Mononuclear cell (primary cell): ENCODE results near the gene EIF2AK2. TPM values are rescaled to one million over a fixed set of nuclear protein-coding genes. Genes with fewer than 3 reads are reported as not detected.

Experiments
- H3K27me3 ChIP-seq: 2 replicates; pipeline ENCODE4 v1.6.0; 2011; ENCODE audit warnings: low read length, control low read depth; ENCODE audit not compliant: insufficient read depth
- H3K4me1 ChIP-seq: 2 replicates; pipeline ENCODE4 v1.5.1; 2011; ENCODE audit warnings: mild to moderate bottlenecking, low read length, control low read depth; ENCODE audit not compliant: insufficient read depth
- H3K4me3 ChIP-seq: 2 replicates; pipeline ENCODE4 v1.5.1; 2011; ENCODE audit warnings: mild to moderate bottlenecking, low read length, moderate library complexity
- H3K9me3 ChIP-seq: 2 replicates; pipeline ENCODE4 v1.5.1; 2011; ENCODE audit warnings: low read depth, mild to moderate bottlenecking, control low read depth, low read length
- total RNA-seq: library from RNA; depleted of rRNA; stranded (reverse); fragments of >200 nt; gene quantifications from one replicate; pipeline ENCODE4 v1.2.3, GENCODE V29; 2012

EIF2AK2 gene
- total RNA-seq, 1 donor, result 40.8 TPM

DNA sequence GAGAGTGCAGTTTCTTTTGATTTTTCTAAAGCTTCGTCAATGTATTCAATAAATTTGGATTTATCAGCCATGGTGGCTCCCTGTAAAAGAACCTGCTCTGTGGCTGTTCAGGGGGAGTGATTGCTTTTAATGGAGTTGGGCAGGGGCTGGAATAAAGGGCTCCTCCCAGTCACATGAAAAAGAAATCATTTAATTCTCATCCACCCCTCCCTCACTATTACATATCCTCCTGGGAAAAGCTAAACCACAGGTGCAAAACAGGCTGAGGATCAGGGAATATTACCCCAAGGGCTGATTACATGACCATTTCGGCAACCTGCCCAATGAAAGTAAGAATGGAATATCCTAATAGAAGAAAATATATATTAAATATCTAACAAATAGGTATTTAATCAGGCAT, 31.8 kb upstream of the EIF2AK2 start, which contains the start of gene SULT6B1:
Gene SULT6B1, minus strand, starts transcription at position 101 of the 400 bp plus-strand sequence. Its CDS starts 30 bp downstream, at position 71.
- Histone ChIP-seq H3K4me3 (no peak within 1 kb of the TSS), H3K4me1 (peaks cover 26% of the 10 kb centered on the region), H3K9me3 (no peaks in the 10 kb centered on the region), H3K27me3 (no peaks in the 10 kb centered on the region)

DNA sequence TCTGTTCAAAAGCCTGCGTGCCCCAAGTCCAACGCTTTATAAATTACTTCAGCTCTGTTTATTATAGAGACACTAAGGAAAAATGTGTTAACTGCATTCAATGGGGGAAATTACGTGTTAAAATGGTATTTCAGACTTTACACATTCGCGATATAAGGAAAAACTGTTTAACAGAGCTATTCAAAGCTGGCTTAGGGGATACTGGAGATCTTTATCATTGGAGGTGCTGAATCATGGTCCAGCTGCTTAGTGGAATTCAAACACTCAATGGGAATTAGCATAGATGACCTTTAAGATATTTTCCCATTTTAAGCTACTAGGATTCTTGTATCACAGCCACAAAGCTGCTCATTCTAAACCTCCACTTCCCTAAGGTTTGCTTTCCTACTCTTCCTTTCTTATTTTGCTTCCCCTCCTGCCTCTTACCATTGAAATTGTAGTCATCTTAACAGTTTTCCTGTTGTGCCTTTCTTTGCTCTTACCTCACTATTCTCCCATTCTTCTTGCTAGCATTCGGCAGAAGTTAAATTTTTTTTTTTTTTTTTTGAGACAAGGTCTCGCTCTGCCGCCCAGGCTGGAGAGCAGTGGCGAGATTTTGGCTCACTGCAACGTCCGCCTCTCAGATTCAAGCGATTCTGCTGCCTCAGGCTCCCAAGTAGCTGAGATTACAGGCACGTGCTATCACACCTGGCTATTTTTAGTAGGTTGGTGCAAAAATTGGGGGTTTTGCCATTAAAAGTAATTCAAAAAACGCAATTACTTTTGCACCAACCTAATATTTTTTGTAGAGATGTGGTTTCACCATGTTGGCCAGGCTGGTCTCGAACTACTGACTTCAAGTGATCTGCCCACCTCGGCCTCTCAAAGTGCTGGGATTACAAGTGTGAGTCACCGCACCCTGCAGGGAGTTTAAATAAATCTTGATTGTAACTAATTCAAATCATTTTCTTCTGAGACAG, 25.2 kb upstream of the EIF2AK2 start:
- H3K9me3 ChIP-seq, result no peaks in the 10 kb centered on the region
- H3K27me3 ChIP-seq, result no peaks in the 10 kb centered on the region
- H3K4me1 ChIP-seq, result no peaks in the 10 kb centered on the region
- no peak overlapping the region for H3K4me3 ChIP-seq

DNA sequence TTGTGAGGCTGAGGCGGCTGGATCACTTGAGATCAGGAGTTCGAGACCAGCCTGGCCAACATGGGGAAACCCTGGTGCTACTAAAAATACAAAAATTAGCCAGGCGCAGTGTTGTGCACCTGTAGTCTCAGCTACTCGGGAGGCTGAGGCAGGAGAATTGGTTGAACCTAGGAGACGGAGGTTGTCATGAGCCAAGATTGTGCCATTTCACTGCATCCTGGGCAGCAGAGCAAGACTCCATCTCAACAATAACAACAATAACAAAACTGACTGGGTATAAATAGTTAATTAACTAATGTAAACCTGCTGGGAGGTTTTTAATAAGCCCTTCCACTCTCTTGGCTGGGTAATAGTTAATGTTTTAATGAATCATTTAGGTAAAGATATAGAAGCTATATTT, 23.9 kb upstream of the EIF2AK2 start:
- no peak overlapping the region for H3K4me3 ChIP-seq
- H3K4me1 ChIP-seq, result no peaks in the 10 kb centered on the region

DNA sequence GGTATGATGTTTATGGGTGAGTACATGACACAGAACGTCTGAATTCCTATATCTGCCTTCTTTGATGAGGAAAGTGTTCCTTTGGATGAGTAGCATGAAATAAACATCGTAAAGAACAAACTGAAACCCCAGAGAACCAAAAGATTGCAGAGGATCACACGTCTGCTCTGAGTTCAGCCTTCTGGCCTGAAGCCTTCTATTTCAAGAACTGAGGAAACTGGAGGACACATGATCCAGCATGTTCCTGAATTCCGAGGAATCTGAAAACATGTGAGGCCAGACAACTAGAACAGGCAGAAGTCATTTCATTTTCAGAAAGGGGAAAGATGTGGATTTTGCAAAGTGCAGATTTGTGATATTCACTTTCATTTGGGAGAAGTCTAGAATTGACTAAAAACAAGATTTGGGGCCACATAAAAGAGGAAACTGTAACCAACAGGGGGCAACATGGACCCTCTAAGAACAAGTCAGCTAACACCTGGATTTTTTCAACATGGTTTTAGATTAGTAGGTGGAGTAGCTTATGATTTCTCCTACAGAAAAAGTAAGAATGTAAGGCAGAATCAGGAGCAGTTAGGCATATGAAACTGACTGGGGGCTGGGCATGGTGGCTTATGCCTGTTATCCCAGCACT, 23.3 kb upstream of the EIF2AK2 start:
- no peak overlapping the region for H3K4me3 ChIP-seq
- H3K4me1 ChIP-seq, result no peaks in the 10 kb centered on the region
- H3K27me3 ChIP-seq, result no peaks in the 10 kb centered on the region
- H3K9me3 ChIP-seq, result no peaks in the 10 kb centered on the region

More for the DNA sequence above, 23.9 kb upstream of the EIF2AK2 start:
- Histone ChIP-seq H3K9me3 (no peaks in the 10 kb centered on the region), H3K27me3 (no peaks in the 10 kb centered on the region)

DNA sequence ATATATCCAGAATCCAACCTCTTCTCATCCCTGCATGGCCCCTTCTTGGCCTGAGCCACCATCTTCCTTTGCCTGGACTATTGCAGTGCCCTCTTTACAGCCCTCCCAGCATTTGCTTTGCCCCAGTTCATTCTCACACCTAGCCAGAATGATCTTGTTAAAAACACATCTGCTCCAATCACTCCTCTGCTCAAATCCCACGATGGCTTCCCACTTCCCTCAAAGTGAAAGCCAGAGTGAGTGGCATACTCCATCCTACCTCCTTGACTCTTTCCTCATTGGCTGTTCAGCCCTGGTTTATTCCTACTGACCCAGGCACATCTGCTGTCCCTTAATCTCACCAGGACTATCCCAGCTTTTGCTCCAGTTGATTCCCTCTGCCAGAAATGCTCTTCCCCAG, 17.0 kb upstream of the EIF2AK2 start:
- Histone ChIP-seq H3K9me3 (no peaks in the 10 kb centered on the region), H3K27me3 (no peaks in the 10 kb centered on the region), H3K4me1 (no peaks in the 10 kb centered on the region), H3K4me3 (no peak overlapping the region)

DNA sequence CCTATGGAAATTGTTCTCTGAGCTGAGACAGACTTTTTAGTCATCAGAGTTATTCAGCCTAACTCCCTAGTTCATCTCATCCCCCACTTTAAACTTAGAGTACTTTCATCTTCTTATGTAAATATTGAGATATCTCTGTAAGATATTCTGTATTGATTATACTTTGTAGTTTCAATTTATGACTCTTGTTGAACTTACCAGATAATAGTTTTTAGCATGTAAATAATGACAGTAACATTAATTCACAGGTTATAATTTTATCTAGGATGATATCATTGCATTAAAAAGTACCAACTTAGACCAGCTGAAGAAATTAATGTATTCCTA, 14.8 kb upstream of the EIF2AK2 start:
- no peaks in the 10 kb centered on the region for H3K27me3 ChIP-seq
- no peak overlapping the region for H3K4me3 ChIP-seq
- H3K9me3 ChIP-seq, result no peaks in the 10 kb centered on the region
- H3K4me1 ChIP-seq, result no peaks in the 10 kb centered on the region

DNA sequence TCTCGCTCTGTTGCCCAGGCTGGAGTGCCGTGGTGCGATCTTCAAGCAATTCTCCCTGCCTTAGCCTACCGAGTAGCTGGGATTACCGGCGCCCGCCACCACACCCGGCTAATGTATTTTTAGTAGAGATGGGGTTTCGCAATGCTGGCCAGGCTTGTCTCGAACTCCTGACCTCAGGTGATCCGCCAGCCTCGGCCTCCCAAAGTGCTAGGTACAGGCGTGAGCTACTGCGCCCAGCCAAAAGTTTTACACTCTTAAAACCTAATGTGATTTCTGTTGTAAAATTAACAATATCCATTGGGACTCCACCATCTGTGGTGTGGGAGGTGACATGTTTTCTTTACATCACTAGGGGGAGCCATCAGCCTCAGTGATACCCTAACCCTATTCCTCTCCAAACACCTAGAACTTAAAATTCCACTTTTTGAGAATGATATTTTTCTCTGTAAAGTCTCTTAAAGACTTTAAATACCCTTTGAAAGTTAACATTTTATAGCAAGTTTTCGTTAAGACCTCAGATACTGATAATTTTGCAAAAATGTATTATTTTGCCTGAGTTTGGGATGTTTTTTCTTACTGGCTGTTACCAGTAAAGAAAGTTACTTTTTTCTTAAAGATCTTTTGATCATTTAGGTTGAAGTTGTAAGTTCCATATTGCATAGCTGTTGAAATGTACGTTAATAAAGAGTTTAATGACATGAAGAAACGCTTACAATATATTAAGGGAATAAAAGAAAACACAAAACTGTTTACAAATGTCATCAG, 11.6 kb upstream of the EIF2AK2 start:
- H3K9me3 ChIP-seq, result peaks cover 12% of the 10 kb centered on the region
- no peak overlapping the region for H3K4me3 ChIP-seq
- no peaks in the 10 kb centered on the region for H3K27me3 ChIP-seq
- H3K4me1 ChIP-seq, result no peaks in the 10 kb centered on the region

DNA sequence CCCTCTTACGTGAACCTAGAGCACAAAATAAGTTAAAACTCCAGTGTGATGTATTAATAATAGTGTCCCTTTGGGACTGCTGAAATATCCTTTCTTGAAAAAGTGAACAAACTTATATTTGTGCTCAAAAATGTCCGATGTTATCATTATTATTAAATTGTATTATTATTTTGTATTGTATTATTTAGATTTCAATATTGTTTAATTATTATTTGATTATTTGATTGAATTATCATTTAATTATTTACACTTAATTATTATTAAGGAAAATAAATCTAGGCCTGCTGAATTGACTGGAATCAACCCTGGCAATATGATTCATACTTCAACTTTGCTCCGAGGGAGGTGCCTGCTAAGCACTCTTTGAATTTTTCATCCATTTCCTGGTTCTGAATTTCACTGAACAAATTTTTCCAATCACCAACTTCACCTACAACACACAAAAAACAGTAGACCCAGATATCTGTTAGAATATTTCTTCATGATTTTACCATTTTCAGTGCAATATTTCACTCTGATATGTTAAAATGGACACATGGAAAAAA, 10.9 kb upstream of the EIF2AK2 start:
- H3K4me3 ChIP-seq, result no peak overlapping the region
- H3K27me3 ChIP-seq, result no peaks in the 10 kb centered on the region
- no peaks in the 10 kb centered on the region for H3K4me1 ChIP-seq
- peaks cover 12% of the 10 kb centered on the region for H3K9me3 ChIP-seq

DNA sequence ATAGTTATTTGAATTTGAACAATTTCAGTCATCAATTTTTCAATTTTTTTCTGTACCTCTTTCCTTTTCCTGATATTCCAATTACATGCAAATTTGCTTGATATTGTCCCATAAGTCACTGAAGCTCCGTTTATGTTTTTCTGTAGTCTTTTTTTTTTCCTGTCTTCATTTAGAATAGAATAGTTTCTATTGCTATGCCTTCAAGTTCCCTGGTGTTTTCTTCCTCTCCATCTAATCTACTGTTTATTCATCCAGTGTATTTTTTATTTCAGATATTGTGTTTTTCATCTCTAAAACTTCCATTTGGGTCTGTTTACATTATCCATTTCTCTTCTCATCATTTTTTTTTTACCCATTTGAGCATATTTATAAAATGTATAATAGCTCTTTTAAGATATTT, 8.0 kb upstream of the EIF2AK2 start:
- H3K9me3 ChIP-seq, result peaks cover 12% of the 10 kb centered on the region
- H3K4me3 ChIP-seq, result no peak overlapping the region
- H3K4me1 ChIP-seq, result no peaks in the 10 kb centered on the region
- no peaks in the 10 kb centered on the region for H3K27me3 ChIP-seq

DNA sequence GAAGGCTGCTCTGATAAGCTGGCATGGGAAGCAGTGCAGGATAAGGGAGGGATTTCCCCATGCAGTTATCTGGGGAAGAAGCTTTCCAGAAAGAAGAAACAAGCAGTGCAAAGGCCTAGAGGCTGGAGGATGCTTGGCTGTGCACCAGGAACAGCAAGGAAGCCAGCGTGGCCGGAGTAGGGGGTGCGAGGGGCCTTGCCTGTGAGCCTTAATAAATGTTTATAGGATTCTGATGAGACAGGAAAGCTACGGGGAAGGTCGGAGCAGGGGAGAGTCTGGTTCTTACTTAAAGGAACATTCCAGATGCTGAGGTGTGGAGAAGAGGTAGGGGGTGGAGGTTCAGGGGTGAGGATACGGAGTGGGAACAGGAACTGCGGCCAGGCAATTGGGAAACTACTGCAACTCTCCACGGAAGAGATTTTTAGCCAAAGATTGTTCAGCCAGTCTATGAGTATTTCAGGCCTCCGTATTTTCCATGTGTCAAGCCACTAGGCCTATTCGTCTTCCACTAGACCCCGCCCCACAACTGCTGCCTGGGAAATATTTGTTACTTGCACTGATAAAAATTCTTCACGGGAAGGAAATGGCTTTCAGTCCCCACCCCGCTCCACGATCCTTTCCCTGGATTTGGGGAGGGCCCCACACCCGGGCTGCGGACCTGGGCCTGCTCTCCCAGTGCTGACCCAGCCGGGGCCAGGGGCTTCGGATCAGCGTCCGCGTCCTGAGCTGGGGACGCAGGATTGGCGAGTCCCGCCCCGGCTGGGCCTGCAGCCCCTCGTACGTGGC, 516 bp downstream of the EIF2AK2 start:
- H3K27me3 ChIP-seq, result no peaks in the 10 kb centered on the region
- peak overlapping the region; percentile 91 for H3K4me3 ChIP-seq

DNA sequence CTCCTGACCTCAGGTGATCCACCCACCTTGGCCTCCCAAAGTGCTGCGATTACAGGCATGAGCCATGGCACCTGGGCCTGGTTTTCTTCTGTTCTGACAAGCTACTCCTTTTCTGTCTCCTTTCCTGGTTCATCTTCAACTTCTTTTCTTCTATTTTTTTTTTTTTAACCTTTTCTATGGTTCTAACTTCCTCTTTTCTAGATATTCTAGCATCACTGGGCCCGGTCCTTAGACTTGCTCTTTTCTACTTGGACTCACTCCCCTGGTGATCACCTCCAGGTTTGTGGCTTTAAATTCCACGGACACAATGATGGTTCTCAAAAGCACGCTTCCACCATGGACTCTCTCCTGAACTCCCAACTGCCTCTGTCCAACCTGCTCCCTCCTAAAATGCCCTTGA, 2.0 kb downstream of the EIF2AK2 start:
- Histone ChIP-seq H3K4me1 (peaks cover 25% of the 10 kb centered on the region), H3K4me3 (no peak overlapping the region), H3K9me3 (no peaks in the 10 kb centered on the region), H3K27me3 (no peaks in the 10 kb centered on the region)

More for the DNA sequence above, 516 bp downstream of the EIF2AK2 start:
- Histone ChIP-seq H3K9me3 (no peaks in the 10 kb centered on the region), H3K4me1 (peaks cover 25% of the 10 kb centered on the region)

DNA sequence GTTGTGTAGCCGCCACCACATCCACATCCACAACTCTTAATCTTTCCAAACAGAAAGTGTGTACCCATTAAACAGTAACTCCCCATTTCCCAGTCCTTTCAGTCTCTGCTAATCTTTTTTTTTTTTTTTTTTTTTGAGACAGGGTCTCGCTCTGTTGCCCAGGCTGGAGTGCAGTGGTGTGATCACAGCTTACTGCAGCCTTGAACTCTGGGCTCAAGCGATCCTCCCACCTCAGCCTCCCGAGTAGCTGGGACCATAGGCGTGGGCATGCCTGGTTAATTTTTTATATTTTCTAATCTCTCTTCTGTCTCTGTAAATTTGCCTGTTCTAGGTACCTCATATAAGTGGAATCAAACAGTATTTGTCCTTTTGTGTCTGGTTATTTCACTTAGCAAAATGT, 3.6 kb downstream of the EIF2AK2 start:
- H3K4me3 ChIP-seq, result no peak overlapping the region
- no peaks in the 10 kb centered on the region for H3K9me3 ChIP-seq
- peaks cover 25% of the 10 kb centered on the region for H3K4me1 ChIP-seq
- H3K27me3 ChIP-seq, result no peaks in the 10 kb centered on the region

DNA sequence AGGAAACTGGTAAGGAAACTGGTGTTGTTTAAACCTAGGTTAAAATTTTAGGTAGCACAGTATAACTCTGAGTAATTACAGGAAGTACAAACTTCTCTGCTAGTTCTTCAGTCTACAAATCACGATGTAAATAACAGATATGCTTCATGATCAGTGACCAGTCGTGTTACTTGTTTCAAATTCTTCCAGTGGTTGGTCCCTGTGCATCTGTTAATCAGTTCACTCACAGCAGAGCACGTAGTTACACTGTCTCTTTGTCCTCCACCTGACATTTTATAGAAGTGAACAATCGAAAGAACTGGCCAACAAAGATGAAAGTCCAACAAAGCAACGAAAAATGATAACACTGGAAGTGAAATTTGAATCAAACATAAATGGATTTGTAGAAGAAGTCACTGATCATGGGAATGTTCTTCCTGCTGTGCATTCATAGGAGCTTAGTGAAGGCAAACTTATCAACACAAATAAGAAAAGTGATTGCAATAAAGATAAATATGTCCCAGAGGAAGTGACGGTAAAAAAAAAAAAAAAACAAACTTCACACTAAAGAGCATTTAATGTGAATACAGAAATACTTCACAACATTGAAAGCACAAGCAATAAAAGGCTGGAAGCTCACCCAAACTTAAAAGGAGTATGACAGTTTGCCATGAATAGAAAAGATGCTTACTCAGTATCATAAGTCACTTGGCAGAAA, 7.0 kb downstream of the EIF2AK2 start:
- H3K4me1 ChIP-seq, result peaks cover 1% of the 10 kb centered on the region
- H3K9me3 ChIP-seq, result no peaks in the 10 kb centered on the region
- no peaks in the 10 kb centered on the region for H3K27me3 ChIP-seq
- H3K4me3 ChIP-seq, result no peak overlapping the region

DNA sequence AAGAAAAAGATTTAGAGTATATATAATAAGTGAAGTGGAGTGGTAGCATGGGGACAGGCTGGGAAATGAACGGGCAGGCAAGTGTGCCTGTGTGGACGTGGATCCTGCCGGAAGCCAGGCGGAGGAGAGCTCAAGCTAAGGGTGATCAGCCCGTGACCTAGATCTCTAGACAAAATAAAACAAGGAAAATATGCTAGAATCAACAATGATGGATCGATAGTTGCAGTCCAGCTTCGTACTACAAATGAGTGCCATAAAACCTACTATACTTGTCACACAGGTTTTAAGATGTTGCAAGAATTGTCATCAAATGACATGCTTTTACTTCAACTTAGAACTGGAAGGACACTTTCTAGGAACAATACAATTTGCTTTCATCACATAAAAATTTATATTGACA, 8.5 kb downstream of the EIF2AK2 start:
- Histone ChIP-seq H3K9me3 (no peaks in the 10 kb centered on the region), H3K4me1 (no peaks in the 10 kb centered on the region), H3K27me3 (no peaks in the 10 kb centered on the region), H3K4me3 (no peak overlapping the region)
